Motor neuron (in vitro differentiated cells): Measurements from ENCODE around the gene SETMAR. TPM values are rescaled to one million over a fixed set of nuclear protein-coding genes. Genes with fewer than 3 reads are reported as not detected.

Experiments
- ATAC-seq, 8 experiments: fragments of 200-7000 bp; cut with Tn5 transposase; replicated peaks in 6 of 8; 2 replicates each; pipeline ENCODE4 v1.8.0; 2021; ENCODE audit warnings: mild to moderate bottlenecking in 8 of 8, moderate library complexity in 8 of 8
- H3K27ac ChIP-seq, 2 donors: fragments of 250-450 bp; sonication (Bioruptor Pico); 2 replicates each; pipeline ENCODE4 v1.9.0; 2021; ENCODE audit warnings: antibody characterized with exemption in 2 of 2, mild to moderate bottlenecking in 2 of 2, moderate library complexity in 1 of 2
- H3K4me1 ChIP-seq, 2 donors: fragments of 250-450 bp; sonication (Bioruptor Pico); replicated peaks in 1 of 2; 2 replicates each; pipeline ENCODE4 v1.6.1; 2021; ENCODE audit warnings: antibody characterized with exemption in 2 of 2, mild to moderate bottlenecking in 2 of 2, moderate library complexity in 1 of 2
- H3K4me3 ChIP-seq, 5 donors: fragments of 250-450 bp; sonication (Bioruptor Pico); 2 replicates each; pipeline ENCODE4 v1.9.0; 2021; ENCODE audit warnings: antibody characterized with exemption in 5 of 5, mild to moderate bottlenecking in 5 of 5, moderate library complexity in 4 of 5
- WGBS, 10 experiments: fragments of 450-650 bp; shearing (Covaris generic); methylation state at CpG; one replicate each; pipeline ENCODE4 v1.0.0; 2022; 5-methylcytosine and 5-hydroxymethylcytosine counted together
- in situ Hi-C, 9 experiments: fragments of 400-800 bp; cut with MboI; loops; one replicate each; pipeline ENCODE4 v1.15.0; 2021; ENCODE audit warnings: low sequenced_read_pairs in 9 of 9, low pct_unique_long_range_greater_than_20kb in 2 of 9; ENCODE audit not compliant: unreplicated experiment in 9 of 9
- total RNA-seq, 8 experiments: library from RNA; unstranded; fragments of 300-600 nt; gene quantifications; 2 replicates each; pipeline versions ENCODE4 v1.2.3 to v1.2.4, GENCODE V29; 2022

Gene SETMAR
- total RNA-seq: 10 to 100 TPM; 14.0 to 34.0 (median 21.0) TPM

GRCh38 chr3:4303187-4304123, at the start of gene SETMAR:
SETMAR (plus strand) TSS chr3:4303369; CDS start chr3:4303371, 2 bp downstream.
- peaks cover 15 to 21% of the 10 kb centered on the region in 2 donors for H3K4me1 ChIP-seq
- peak; percentile 85 to 96 (median 94) for ATAC-seq
- in situ Hi-C loops: no loop called here

DNA sequence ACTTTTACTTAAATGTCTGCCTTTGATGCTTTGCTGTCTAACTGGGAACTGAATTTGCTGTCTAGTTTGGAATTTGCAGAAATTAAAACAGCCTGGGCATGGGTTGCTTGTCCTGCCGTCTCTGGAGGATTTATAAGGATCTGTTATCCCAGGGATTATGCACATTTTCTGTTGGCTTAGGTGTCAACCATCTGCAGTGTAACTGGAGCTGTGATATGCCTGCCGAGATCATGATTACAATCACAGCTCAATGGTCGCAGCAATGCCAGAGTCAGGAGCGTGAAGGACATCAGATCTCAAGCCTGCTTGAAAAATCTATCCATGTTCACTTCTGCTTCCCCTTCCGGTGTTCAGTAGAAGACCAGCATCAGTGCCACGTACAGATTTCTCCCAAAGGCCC, 41.8 kb upstream of the SETMAR start:
- ATAC-seq: peak in 1 of 8 experiments; percentile 18

More at GRCh38 chr3:4303187-4304123, at the start of gene SETMAR:
- H3K27ac ChIP-seq: peak within 1 kb of the TSS; percentile 91 to 98
- peak within 1 kb of the TSS; percentile 80 to 100 (median 81) for H3K4me3 ChIP-seq
- WGBS, 10 experiments: 0 to 5% (median 1%) methylated on average over 1 to 13 of the region's 62 CpGs; no CpG with 5 or more reads in 2 of the 10 experiments

GRCh38 chr3:4264040-4264439, 39.1 kb upstream of the SETMAR start:
- Histone ChIP-seq H3K27ac (no peak overlapping the region), H3K4me1 (no peaks in the 10 kb centered on the region), H3K4me3 (no peak overlapping the region)
- no peak for ATAC-seq
- WGBS, 10 experiments: 8 to 92% (median 77%) methylated on average over 1 to 6 of the region's 6 CpGs
- in situ Hi-C loops: no loop called here

More for the DNA sequence above, 41.8 kb upstream of the SETMAR start:
- H3K27ac ChIP-seq: no peak overlapping the region
- 10 to 100% (median 67%) methylated on average over 1 to 3 of the region's 6 CpGs; no CpG with 5 or more reads in 1 of the 10 experiments for WGBS, 10 experiments
- in situ Hi-C loops: no loop called here
- no peaks in the 10 kb centered on the region for H3K4me1 ChIP-seq
- H3K4me3 ChIP-seq: no peak overlapping the region

DNA sequence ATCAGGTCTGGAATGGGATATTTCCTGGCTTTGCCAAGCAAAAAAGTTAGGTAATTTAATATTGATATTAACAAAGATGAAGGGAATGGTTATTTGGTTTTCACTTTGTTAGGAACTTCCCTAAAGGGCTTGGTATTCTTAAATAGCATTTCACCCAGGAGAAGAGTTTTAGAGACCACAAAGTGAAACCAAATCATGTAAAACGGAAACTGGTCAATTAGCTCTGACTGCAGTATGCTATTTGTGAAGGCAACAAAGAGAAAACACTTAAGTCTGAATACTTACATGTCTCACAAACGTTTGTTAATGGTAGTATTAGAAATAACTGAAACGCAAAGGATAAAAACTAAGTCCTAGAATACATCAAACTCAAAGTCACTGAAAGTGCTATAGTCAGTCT, 32.4 kb upstream of the SETMAR start:
- 0 to 76% (median 36%) methylated on average over 2 to 3 of the region's 3 CpGs for WGBS, 10 experiments
- Histone ChIP-seq H3K27ac (no peak overlapping the region), H3K4me3 (no peak overlapping the region), H3K4me1 (no peaks in the 10 kb centered on the region)
- no peak for ATAC-seq
- in situ Hi-C loops: loop anchor here in 1 of 9 experiments (10.0 kb wide), 1 partner anchor 1076 kb away; no protein-coding TSS in a partner anchor

- Histone ChIP-seq H3K4me1 (no peaks in the 10 kb centered on the region), H3K4me3 (no peak overlapping the region), H3K27ac (no peak overlapping the region)
- ATAC-seq: peak in 4 of 8 experiments; percentile 43 to 78 (median 58)
- in situ Hi-C loops: loop anchor here in 1 of 9 experiments (10.0 kb wide), 1 partner anchor 1077 kb away; no protein-coding TSS in a partner anchor
- 0 to 24% (median 12%) methylated on average over 2 to 4 of the region's 4 CpGs; no CpG with 5 or more reads in 2 of the 10 experiments for WGBS, 10 experiments
Measured at GRCh38 chr3:4271834-4272233, 31.3 kb upstream of the SETMAR start.

GRCh38 chr3:4279516-4280105, 23.6 kb upstream of the SETMAR start:
- H3K4me1 ChIP-seq: no peaks in the 10 kb centered on the region
- 14 to 100% (median 85%) methylated on average over 1 to 2 of the region's 2 CpGs for whole genome bisulfite sequencing, 10 experiments
- no peak overlapping the region for H3K4me3 ChIP-seq
- no peak overlapping the region for H3K27ac ChIP-seq
- no peak for ATAC-seq
- in situ Hi-C loops: loop anchor here (10.0 to 25.0 kb wide), 3 partner anchors 1067 to 1092 kb away; partner anchors contain the start of gene CRBN (in 4 of the 9)

- H3K4me3 ChIP-seq: no peak overlapping the region
- 36 to 100% (median 71%) methylated on average over 1 to 2 of the region's 2 CpGs for WGBS, 10 experiments
- no peaks in the 10 kb centered on the region for H3K4me1 ChIP-seq
- no peak for ATAC-seq
- in situ Hi-C loops: loop anchor here in 8 of 9 experiments (25.0 kb wide), 2 partner anchors 1070 to 1095 kb away; partner anchors contain the start of gene CRBN (in 4 of the 8)
- H3K27ac ChIP-seq: no peak overlapping the region
Measured at GRCh38 chr3:4281991-4282390, 21.2 kb upstream of the SETMAR start.

DNA sequence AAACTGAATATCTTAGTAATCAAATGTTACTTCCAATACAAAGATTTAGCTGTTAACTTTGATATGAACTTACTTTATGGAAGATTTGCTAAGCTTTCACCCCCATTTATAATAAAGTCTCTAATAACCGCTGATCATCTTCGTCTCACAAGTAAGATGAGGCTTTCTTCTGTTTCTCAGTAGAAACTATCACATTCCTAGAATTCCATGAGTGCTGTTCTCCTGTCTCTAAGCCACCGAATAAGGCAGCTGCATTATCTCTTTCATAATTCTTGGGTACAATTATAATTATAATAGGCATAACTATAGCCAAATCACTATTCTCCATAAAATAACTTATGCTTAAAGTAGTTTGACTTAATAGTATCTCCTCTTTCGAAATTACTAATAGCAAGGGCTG, 18.3 kb upstream of the SETMAR start:
- no peak overlapping the region for H3K4me3 ChIP-seq
- no peaks in the 10 kb centered on the region for H3K4me1 ChIP-seq
- in situ Hi-C loops: loop anchor here in 8 of 9 experiments (25.0 kb wide), 2 partner anchors 1073 to 1098 kb away; partner anchors contain the start of gene CRBN (in 4 of the 8)
- no peak overlapping the region for H3K27ac ChIP-seq
- WGBS, 10 experiments: 30 to 100% (median 59%) methylated on average over 1 to 4 of the region's 4 CpGs
- no peak for ATAC-seq

DNA sequence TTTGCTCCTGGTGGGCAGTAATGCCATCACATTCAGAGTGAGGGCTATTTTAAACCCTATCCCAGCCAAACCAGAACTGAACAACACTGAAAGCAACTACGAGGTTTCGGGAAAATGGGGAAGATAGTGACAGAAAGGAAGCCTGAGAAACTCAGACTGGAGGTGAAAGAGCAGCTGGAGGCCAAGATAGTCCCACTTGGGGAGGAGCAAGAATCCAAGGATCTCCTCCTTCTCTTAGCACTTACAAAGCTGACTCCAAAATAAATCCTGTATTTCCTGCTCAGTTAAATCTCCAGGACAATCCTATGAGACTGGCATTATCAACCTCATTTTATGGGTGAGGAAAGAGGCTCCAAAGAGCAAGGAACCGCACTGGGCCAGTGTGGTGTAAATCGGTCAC, 14.1 kb upstream of the SETMAR start:
- no peak for ATAC-seq
- Histone ChIP-seq H3K4me3 (no peak overlapping the region), H3K4me1 (peaks cover 6 to 15% of the 10 kb centered on the region in 2 donors), H3K27ac (no peak overlapping the region)
- in situ Hi-C loops: loop anchor here in 8 of 9 experiments (25.0 kb wide), 2 partner anchors 1077 to 1102 kb away; partner anchors contain the start of gene CRBN (in 4 of the 8)
- WGBS, 10 experiments: 12 to 100% (median 80%) methylated on average over 1 to 4 of the region's 4 CpGs; no CpG with 5 or more reads in 2 of the 10 experiments

- peak in 2 of 8 experiments; percentile 27 to 32 for ATAC-seq
- in situ Hi-C loops: loop anchor here in 8 of 9 experiments (25.0 kb wide), 2 partner anchors 1078 to 1103 kb away; partner anchors contain the start of gene CRBN (in 4 of the 8)
- no peak overlapping the region for H3K4me3 ChIP-seq
- WGBS, 10 experiments: 0 to 40% (median 20%) methylated on average over 2 to 5 of the region's 5 CpGs; no CpG with 5 or more reads in 1 of the 10 experiments
- no peak overlapping the region for H3K27ac ChIP-seq
- peaks cover 17 to 26% of the 10 kb centered on the region in 2 donors for H3K4me1 ChIP-seq
Measured at GRCh38 chr3:4290272-4290893, 12.8 kb upstream of the SETMAR start.

DNA sequence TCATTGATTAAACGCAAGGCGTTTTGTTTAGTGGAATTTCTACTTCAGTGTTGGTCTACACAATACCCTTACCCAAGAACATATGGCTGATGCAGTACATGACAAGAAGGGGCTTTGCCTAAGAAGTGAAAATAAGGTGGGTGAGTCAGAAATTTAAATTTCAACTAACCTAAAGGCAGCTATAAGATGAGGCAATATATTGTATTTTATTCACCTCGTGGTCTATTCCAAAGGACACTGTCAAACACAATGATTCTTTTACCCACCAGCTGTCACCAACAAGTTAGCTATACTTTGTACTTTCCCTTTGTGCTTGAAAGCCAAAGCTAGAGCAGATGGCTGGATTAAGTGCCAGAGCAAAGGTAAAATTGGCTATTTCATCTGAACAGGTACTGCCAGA, 10.9 kb upstream of the SETMAR start:
- Histone ChIP-seq H3K4me1 (peaks cover 18 to 30% of the 10 kb centered on the region in 2 donors), H3K4me3 (no peak overlapping the region), H3K27ac (no peak overlapping the region)
- in situ Hi-C loops: loop anchor here in 8 of 9 experiments (25.0 kb wide), 2 partner anchors 1080 to 1105 kb away; partner anchors contain the start of gene CRBN (in 4 of the 8)
- 0 to 73% (median 16%) methylated on average over 1 to 3 of the region's 3 CpGs for WGBS, 10 experiments
- no peak for ATAC-seq

DNA sequence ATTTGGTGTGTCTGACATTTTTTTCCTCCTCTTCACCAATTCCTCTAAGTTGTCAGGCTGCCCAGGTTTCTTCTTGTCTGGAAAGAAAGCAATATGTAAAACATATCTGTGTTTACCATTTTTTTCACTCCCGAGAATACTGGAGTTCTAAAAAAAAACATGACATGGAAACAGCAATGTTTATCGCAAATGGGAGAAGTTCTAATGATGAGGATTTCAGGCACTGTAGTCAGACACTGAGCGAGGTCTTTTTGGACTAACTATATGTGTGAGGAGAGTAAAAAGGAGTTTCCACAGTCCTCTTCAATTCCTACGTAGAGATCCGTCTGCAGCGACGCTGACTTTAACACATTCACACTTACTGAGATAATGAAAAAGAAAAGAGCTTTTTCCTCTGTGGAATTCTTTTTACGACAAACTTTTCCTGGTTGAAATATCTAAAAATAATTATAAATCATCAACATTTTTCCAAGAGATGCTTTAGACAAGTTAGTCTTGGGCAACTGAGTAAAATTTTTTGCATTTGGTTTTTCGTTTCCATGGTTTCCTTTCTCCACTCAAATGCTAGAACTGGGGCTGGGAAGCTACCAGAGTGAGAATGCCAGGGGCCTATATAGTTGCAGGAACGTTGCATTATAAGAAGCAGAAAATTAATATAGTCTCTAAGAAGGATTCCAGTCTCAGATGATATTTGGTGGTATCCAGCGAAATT, 8.4 kb upstream of the SETMAR start:
- Histone ChIP-seq H3K4me1 (peaks cover 18 to 30% of the 10 kb centered on the region in 2 donors), H3K4me3 (no peak overlapping the region), H3K27ac (no peak overlapping the region)
- ATAC-seq: peak in 2 of 8 experiments; percentile 49 to 87
- in situ Hi-C loops: loop anchor here in 8 of 9 experiments (25.0 kb wide), 2 partner anchors 1082 to 1107 kb away; partner anchors contain the start of gene CRBN (in 4 of the 8)
- 26 to 69% (median 44%) methylated on average over 2 to 11 of the region's 11 CpGs for WGBS, 10 experiments
